ENCODE measurements around the gene UGT1A10. TPM values are rescaled to one million over a fixed set of nuclear protein-coding genes. Genes with fewer than 3 reads are reported as not detected.
"Not testable (repeated sequence)": the region's sequence is repeated elsewhere in the genome, so short reads cannot be mapped to it uniquely, and the experiment has no call there.

The UGT1A10 gene
- total RNA-seq, 1 donor from 2014 or later, result not detected

GRCh38 chr2:233650981-233651380, 14.7 kb downstream of the UGT1A10 start:
- intact Hi-C loops (cut with DNase I), result loop anchor here (5.0 kb wide), 1 partner anchor 1146 kb away; no protein-coding TSS in a partner anchor
- DNase-seq (ENCODE audit: low spot score), result no peak
- ATAC-seq, result no peak

- DNase-seq (ENCODE audit: low spot score), result no peak
- intact Hi-C loops (cut with DNase I), result loop anchor here (5.0 kb wide), 1 partner anchor 1146 kb away; no protein-coding TSS in a partner anchor
- ATAC-seq, result no peak
Measured at GRCh38 chr2:233651430-233651829, 15.2 kb downstream of the UGT1A10 start.

DNA sequence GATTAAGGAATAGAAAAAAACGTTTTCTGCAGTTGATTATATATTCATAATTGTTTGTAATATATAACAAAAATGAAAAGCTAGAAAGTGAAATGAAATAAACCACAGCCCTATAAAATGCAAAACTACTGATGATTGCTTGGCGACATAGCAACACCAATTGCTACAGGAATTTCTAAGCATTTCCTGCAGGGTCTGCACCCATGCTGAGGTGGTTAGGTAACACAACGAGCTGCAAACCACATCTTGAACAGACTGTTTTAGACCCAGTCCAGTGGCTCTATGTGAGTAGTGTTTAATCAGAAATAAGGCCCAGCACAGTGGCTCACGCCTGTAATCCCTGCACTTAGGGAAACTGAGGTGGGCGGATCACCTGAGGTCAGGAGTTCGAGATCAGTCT, 18.3 kb downstream of the UGT1A10 start:
- intact Hi-C loops (cut with DNase I), result loop anchor here (5.0 kb wide), 1 partner anchor 1143 kb away; no protein-coding TSS in a partner anchor
- no peak for ATAC-seq
- no peak for DNase-seq (ENCODE audit: low spot score)

DNA sequence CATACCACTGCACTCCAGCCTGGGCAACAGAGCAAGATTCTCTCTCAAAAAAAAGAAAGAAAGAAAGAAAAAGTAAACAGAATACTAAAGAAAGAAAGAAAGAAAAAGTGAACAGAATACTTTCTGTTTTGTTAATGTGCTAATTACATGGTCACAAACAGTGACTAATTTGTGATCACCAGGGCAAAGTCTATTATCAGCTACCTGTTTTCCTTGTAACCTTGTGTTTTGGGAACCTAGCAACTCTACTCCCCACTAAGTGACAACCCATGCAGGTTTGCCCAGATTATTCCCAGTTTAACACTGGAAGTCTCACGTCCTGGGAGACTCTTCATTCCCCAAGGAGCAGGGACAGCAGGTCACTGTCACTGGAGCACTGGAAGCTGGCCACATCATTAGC, 18.8 kb downstream of the UGT1A10 start:
- intact Hi-C loops (cut with DNase I), result no loop called here
- ATAC-seq (no peak), DNase-seq (ENCODE audit: low spot score) (no peak)

GRCh38 chr2:233655943-233656342, 19.7 kb downstream of the UGT1A10 start:
- ATAC-seq; DNase-seq (ENCODE audit: low spot score); intact Hi-C loops (cut with DNase I): not testable (repeated sequence)

DNA sequence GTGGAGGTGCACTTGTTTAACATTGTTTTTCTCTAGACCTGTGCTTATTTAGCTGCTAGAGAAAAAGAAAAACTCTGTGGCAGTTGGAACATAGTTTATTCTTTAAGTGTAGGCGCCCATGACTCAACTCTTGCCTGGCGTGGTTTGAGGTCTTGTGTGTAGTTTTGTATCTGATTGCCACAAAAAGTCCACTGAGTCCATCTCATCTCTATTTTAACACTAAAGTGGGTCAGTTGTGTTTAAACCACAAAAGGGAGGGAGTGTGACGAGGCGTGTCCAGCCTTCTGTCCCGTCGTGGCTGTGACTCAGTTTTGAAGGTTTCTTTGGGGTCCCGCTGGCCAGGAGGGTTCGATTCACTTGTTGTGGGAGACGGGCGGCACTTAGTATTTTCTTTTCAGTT, 20.2 kb downstream of the UGT1A10 start:
- ATAC-seq (no peak), DNase-seq (ENCODE audit: low spot score) (no peak)
- intact Hi-C loops (cut with DNase I), result no loop called here

- intact Hi-C loops (cut with DNase I), result no loop called here
Measured at GRCh38 chr2:233658610-233659009, 22.4 kb downstream of the UGT1A10 start.

DNA sequence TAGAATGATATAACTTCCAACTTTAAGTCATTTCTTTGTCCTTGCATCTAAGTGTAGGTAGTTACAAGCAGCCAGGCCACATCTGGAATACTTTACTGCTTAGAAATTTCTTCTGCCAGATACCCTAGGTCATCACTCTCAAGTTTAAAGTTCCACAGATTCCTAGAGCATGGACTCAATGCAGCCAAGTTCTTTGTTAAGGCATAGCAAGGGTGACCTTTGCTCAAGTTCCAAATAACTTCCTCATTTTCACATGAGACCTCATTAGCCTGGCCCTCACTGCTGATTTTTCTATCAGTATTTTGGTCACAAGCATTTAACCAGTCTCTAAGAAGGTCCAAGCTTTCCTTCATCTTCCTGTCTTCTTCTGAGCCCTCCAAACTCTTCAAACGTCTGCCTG, 27.7 kb downstream of the UGT1A10 start:
- ATAC-seq (no peak), DNase-seq (ENCODE audit: low spot score) (no peak)
- intact Hi-C loops (cut with DNase I), result no loop called here

More at GRCh38 chr2:233658610-233659009, 22.4 kb downstream of the UGT1A10 start:
- DNase-seq (ENCODE audit: low spot score), result no peak
- no peak for ATAC-seq

GRCh38 chr2:233668605-233669260, 32.5 kb downstream of the UGT1A10 start:
- no peak for ATAC-seq

DNA sequence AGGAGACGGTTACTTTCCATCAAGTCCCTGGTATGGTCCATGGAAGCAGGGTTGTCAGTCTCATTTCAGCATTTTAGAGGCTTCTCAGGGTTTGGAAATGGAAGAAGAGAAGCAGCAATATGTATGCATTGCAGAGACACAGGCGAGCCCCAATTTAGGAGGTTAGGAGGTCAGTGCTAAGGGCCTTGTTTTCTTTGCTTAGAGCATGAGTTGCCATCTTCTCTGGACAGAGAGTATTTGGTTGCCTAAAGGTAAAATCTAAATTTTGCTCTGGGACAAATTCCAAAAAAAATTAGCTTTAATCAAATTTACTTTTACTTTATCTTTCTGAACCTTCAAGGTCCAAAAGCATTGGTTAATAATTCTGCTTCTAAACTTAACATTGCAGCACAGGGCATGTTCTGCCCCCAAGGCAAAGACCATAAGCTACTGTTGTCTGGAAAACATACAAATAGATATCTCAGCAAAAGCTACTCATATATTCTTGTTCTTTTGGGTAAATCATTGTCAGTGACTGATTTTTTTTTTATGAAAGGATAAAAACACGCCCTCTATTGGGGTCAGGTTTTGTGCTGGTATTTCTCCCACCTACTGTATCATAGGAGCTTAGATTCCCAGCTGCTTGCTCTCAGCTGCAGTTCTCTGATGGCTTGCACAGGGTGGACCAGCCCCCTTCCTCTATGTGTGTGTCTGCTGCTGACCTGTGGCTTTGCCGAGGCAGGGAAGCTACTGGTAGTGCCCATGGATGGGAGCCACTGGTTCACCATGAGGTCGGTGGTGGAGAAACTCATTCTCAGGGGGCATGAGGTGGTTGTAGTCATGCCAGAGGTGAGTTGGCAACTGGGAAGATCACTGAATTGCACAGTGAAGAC, 35.3 kb downstream of the UGT1A10 start, which contains the start of gene UGT1A9:
TSS of gene UGT1A9 (plus strand) at position 609 of the 872 bp plus-strand sequence. CDS start at position 646, 37 bp downstream.
- DNase-seq (ENCODE audit: low spot score) (no peak), ATAC-seq (no peak)
- intact Hi-C loops (cut with DNase I), result no loop called here

More at GRCh38 chr2:233668605-233669260, 32.5 kb downstream of the UGT1A10 start:
- no peak for DNase-seq (ENCODE audit: low spot score)
- intact Hi-C loops (cut with DNase I), result no loop called here

DNA sequence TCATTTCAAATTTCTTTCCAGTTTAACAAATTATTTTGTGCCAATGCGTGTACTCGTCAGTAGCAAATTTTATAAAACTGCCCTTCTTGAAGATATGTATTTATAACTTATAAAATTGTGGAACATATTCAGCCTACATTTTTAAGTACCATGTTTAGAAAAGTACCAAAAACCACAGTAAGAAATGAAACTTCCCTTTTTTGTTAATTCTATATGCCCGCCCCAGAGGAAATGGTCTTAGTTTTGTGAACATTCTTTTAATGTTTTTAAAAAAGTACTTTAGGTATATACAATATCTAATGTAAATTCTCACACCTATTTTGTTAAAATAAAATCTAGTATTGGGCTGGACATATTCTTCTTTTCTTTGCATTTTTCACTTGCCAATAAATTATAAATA, 36.6 kb downstream of the UGT1A10 start:
- intact Hi-C loops (cut with DNase I), result no loop called here
- no peak for ATAC-seq
- no peak for DNase-seq (ENCODE audit: low spot score)

DNA sequence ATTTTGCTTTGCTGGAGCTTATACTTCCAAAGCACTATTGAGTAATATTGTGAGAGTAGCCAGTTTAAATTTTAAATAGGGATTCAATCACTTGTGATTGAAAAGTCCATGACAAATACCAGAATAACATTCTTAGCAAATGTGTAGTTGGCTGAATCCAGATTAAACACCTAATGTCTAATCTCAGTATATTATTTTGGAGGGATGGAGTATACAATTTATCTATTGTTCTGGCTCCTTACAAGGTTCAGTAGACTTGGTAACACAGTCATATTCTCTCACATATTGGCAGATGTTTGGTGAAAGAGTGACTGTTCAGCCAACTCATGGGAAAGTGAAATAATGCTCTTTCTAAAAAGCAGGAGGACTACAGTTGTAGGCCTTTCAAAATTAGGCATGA, 37.6 kb downstream of the UGT1A10 start:
- intact Hi-C loops (cut with DNase I), result no loop called here
- no peak for DNase-seq (ENCODE audit: low spot score)
- no peak for ATAC-seq

- DNase-seq (ENCODE audit: low spot score) (no peak), ATAC-seq (no peak)
- intact Hi-C loops (cut with DNase I), result no loop called here
Measured at GRCh38 chr2:233674314-233674713, 38.1 kb downstream of the UGT1A10 start.

DNA sequence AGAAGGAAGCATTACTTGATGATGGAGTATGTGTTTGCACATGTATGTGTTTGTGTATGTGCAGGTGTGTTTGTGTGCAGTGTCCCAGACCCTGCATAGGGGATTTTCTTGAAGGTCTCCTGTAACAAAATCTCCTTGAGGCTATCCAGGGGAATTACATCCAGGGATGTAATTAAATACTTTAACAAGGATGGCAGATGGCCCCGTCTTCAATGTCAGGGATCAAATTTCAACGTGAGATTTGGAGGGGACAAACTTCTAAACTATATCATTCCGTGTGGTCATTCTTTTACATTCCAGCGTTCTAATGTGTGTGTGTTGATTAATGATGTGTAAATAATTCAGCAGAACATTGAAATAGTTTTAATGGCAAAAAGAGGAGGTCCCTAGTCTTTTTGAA, 38.7 kb downstream of the UGT1A10 start:
- intact Hi-C loops (cut with DNase I), result no loop called here
- ATAC-seq (no peak), DNase-seq (ENCODE audit: low spot score) (no peak)

DNA sequence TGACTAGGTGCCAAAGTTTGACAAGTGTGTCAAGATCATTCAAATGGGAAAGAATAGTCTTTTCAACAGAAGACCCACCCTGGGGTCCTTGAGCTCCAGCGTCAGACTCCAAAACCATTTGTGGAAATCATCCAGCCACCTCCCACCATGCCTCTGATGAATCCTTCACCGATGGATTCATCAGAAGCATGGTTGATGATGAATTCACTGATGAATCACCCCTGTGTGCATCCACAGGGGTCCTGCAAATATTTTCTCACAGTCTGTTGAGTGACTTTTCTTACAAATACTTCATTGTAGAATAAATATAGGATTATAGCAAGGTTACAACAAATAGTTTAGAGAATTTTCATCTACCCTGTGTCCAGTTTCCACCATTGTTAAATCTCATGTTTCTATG, 39.8 kb downstream of the UGT1A10 start:
- DNase-seq (ENCODE audit: low spot score) (no peak), ATAC-seq (no peak)
- intact Hi-C loops (cut with DNase I), result no loop called here

- intact Hi-C loops (cut with DNase I), result no loop called here
- no peak for DNase-seq (ENCODE audit: low spot score)
- no peak for ATAC-seq
Measured at GRCh38 chr2:233679196-233679595, 42.9 kb downstream of the UGT1A10 start.

DNA sequence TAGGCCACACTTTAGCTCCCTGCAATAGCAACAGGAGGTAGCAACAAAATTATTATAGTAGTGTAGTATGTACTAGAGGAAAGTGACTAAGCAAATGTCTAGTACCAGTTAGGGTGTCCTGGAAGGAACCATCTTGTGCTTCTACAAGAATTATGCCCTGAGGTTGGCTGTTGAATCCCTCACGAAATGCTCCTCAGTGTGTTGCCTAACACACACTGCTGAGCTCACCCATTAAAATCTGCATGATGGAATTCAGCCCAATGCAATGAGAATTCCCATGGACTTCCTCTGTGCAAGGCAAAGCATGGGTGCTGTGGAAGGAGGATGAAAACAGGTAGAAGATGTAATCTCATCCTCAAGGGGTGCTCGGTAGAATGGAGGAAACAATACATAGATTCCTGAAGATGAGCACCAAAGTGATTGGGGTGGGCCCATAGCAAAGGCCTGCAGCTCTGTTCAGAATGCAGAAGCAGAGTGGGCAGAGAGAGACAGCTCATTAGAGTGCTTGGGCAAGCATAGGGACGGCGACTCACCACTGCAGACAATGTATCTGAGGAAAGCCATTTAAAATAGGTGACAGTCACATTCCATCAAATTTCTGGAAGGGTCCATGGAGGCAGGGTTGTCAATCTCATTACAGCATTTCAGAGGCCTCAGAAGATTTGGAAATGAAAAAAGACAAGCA, 44.3 kb downstream of the UGT1A10 start:
- no peak for ATAC-seq
- intact Hi-C loops (cut with DNase I), result no loop called here

GRCh38 chr2:233681521-233682099, 45.4 kb downstream of the UGT1A10 start, which contains the start of gene UGT1A7:
TSS of gene UGT1A7 (plus strand) at chr2:233681901. CDS start at chr2:233681938, 37 bp downstream.
- intact Hi-C loops (cut with DNase I), result no loop called here
- DNase-seq (ENCODE audit: low spot score) (no peak), ATAC-seq (no peak)

More for the DNA sequence above, 44.3 kb downstream of the UGT1A10 start:
- DNase-seq (ENCODE audit: low spot score), result no peak

DNA sequence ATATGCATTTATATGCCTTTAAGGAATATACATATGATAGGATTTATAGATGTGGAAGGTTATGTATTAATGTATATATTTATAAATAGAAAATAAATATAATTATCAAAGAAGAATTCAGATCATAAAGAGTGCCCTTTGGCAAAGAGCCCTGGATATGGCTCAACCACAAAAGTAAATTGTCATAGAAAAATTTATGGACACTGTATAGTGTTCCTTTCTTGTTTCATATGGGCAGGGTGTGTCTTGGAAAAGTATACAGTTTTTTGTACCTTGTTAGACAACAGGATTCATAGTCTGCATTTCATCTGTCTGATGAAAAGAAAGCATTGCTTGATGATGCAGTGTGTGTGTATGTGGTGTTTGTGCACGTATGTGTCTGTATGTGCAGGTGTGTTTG, 48.4 kb downstream of the UGT1A10 start:
- intact Hi-C loops (cut with DNase I), result no loop called here
- DNase-seq (ENCODE audit: low spot score), result no peak
- ATAC-seq, result no peak

Measured in sciatic nerve (tissue), 2 donors.